GM06990 (cell line): ENCODE results near the gene TCFL5.

Source experiments
- DNase-seq: peaks from one replicate; pipeline ENCODE4 v3.0.0-alpha.2; 2011; ENCODE audit not compliant: insufficient read length; ENCODE audit errors: extremely low read depth
- H3K27me3 ChIP-seq: replicated peaks from 2 replicates; pipeline ENCODE4 v1.6.0; 2011; ENCODE audit warnings: low read length; ENCODE audit not compliant: control insufficient read depth, insufficient read depth
- H3K36me3 ChIP-seq: 2 replicates; pipeline ENCODE4 v1.5.1; 2011; ENCODE audit warnings: low read length; ENCODE audit not compliant: control insufficient read depth, insufficient read depth
- H3K4me3 ChIP-seq: replicated peaks from 2 replicates; pipeline ENCODE4 v1.5.1; 2011; ENCODE audit warnings: low read depth, mild to moderate bottlenecking, control low read depth, low read length
- CTCF ChIP-seq: IDR thresholded peaks from 2 replicates; pipeline ENCODE4 v1.5.1; 2011; ENCODE audit warnings: low read length, control low read depth, mild to moderate bottlenecking, inconsistent platforms; ENCODE audit not compliant: insufficient read depth, poor library complexity, severe bottlenecking

TCFL5 gene

GRCh38 chr20:62825333-62825985, 36.2 kb downstream of the TCFL5 start:
- H3K4me3 ChIP-seq: no peak overlapping the region
- no peak for DNase-seq
- TF ChIP-seq CTCF: no peak
- H3K36me3 ChIP-seq: no peaks in the 10 kb centered on the region
- no peaks in the 10 kb centered on the region; the same call in 1 of the 2 replicates for H3K27me3 ChIP-seq

- TF ChIP-seq CTCF: no peak
- no peaks in the 10 kb centered on the region; the same call in 1 of the 2 replicates for H3K27me3 ChIP-seq
- no peaks in the 10 kb centered on the region for H3K36me3 ChIP-seq
- DNase-seq: no peak
- no peak overlapping the region; the same call in 1 of the 2 replicates for H3K4me3 ChIP-seq
Observed at GRCh38 chr20:62824476-62825332, 36.9 kb downstream of the TCFL5 start.

- no peak for TF ChIP-seq CTCF
- Histone ChIP-seq H3K27me3 (no peaks in the 10 kb centered on the region; the same call in 1 of the 2 replicates), H3K4me3 (no peak overlapping the region), H3K36me3 (no peaks in the 10 kb centered on the region)
- no peak for DNase-seq
Observed at GRCh38 chr20:62823688-62824475, 37.7 kb downstream of the TCFL5 start.

- DNase-seq: peak; percentile 50
Observed at GRCh38 chr20:62822788-62823651, 38.6 kb downstream of the TCFL5 start.

More at GRCh38 chr20:62822788-62823651, 38.6 kb downstream of the TCFL5 start:
- peak; percentile 63 for TF ChIP-seq CTCF
- Histone ChIP-seq H3K36me3 (no peaks in the 10 kb centered on the region), H3K27me3 (no peaks in the 10 kb centered on the region; the same call in 1 of the 2 replicates), H3K4me3 (no peak overlapping the region)
